ENCODE measurements around the gene POLR2E.

DNA sequence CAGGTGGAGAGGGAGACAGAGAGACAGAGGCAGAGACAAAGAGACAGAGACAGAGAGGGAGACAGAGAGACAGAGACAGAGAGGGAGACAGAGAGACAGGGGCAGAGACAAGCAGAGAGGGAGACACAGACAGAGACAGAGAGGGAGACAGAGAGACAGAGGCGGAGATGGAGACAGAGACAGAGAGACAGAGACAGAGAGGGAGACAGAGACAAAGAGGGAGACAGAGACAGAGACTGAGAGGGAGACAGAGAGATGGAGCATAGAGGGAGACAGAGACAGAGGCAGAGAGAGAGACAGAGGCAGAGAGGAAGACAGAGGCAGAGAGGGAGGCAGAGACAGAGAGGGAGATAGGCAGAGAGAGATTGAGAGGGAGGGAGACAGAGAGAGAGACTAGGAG is 49.6 kb upstream of the POLR2E start:
- no peak for TF ChIP-seq POLR2AphosphoS5 (IDR thresholded peaks at IDR 0.05)
- TF ChIP-seq, protein P1, sequence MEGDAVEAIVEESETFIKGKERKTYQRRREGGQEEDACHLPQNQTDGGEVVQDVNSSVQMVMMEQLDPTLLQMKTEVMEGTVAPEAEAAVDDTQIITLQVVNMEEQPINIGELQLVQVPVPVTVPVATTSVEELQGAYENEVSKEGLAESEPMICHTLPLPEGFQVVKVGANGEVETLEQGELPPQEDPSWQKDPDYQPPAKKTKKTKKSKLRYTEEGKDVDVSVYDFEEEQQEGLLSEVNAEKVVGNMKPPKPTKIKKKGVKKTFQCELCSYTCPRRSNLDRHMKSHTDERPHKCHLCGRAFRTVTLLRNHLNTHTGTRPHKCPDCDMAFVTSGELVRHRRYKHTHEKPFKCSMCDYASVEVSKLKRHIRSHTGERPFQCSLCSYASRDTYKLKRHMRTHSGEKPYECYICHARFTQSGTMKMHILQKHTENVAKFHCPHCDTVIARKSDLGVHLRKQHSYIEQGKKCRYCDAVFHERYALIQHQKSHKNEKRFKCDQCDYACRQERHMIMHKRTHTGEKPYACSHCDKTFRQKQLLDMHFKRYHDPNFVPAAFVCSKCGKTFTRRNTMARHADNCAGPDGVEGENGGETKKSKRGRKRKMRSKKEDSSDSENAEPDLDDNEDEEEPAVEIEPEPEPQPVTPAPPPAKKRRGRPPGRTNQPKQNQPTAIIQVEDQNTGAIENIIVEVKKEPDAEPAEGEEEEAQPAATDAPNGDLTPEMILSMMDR (IDR thresholded peaks at IDR 0.05): no peak

All from sigmoid colon (tissue), 4 donors.